ENCODE results near the gene MACROH2A2.
A peak's percentile ranks its signal among the peaks of the same experiment; 100 is the strongest.

The MACROH2A2 gene

GRCh38 chr10:70112071-70112470 lies 59.4 kb downstream of the MACROH2A2 start:
- TF ChIP-seq CTCF (IDR thresholded peaks at IDR 0.05; ENCODE audit: borderline replicate concordance, insufficient read depth, low read depth, low read length), result no peak
- H3K4me3 ChIP-seq (ENCODE audit: low read depth, low read length), result no peak overlapping the region

GRCh38 chr10:70114902-70115301 lies 62.3 kb downstream of the MACROH2A2 start:
- TF ChIP-seq CTCF (IDR thresholded peaks at IDR 0.05; ENCODE audit: borderline replicate concordance, insufficient read depth, low read depth, low read length), result no peak
- H3K4me3 ChIP-seq (ENCODE audit: low read depth, low read length), result no peak overlapping the region

- no peak overlapping the region for H3K4me3 ChIP-seq (ENCODE audit: low read depth, low read length)
- peak; percentile 83 for TF ChIP-seq CTCF (IDR thresholded peaks at IDR 0.05; ENCODE audit: borderline replicate concordance, insufficient read depth, low read depth, low read length)
Observed at GRCh38 chr10:70115948-70116682, 63.5 kb downstream of the MACROH2A2 start.

- no peak for TF ChIP-seq CTCF (IDR thresholded peaks at IDR 0.05; ENCODE audit: borderline replicate concordance, insufficient read depth, low read depth, low read length)
- no peak overlapping the region for H3K4me3 ChIP-seq (ENCODE audit: low read depth, low read length)
Observed at GRCh38 chr10:70117646-70118045, 65.0 kb downstream of the MACROH2A2 start.

- H3K4me3 ChIP-seq (ENCODE audit: low read depth, low read length), result no peak overlapping the region
- no peak for TF ChIP-seq CTCF (IDR thresholded peaks at IDR 0.05; ENCODE audit: borderline replicate concordance, insufficient read depth, low read depth, low read length)
Observed at GRCh38 chr10:70118196-70118595, 65.5 kb downstream of the MACROH2A2 start.

- no peak for TF ChIP-seq CTCF (IDR thresholded peaks at IDR 0.05; ENCODE audit: borderline replicate concordance, insufficient read depth, low read depth, low read length)
- H3K4me3 ChIP-seq (ENCODE audit: low read depth, low read length), result no peak overlapping the region
Observed at GRCh38 chr10:70119197-70119596, 66.6 kb downstream of the MACROH2A2 start.

- TF ChIP-seq CTCF (IDR thresholded peaks at IDR 0.05; ENCODE audit: borderline replicate concordance, insufficient read depth, low read depth, low read length), result no peak
- no peak overlapping the region for H3K4me3 ChIP-seq (ENCODE audit: low read depth, low read length)
Observed at GRCh38 chr10:70119623-70120022, 67.0 kb downstream of the MACROH2A2 start.
